Measurements from ENCODE around the gene SPTBN1.

The SPTBN1 gene

GRCh38 chr2:54565551-54565950, 109.4 kb downstream of the SPTBN1 start:
- ATAC-seq, result no peak
- TF ChIP-seq CREB5 (CRISPR knock-in tag; IDR thresholded peaks at IDR 0.05; ENCODE audit: low read depth) (no peak), OSR1 (CRISPR knock-in tag; IDR thresholded peaks at IDR 0.05) (no peak), ESRRG (CRISPR knock-in tag; IDR thresholded peaks at IDR 0.05) (no peak), GLIS3 (CRISPR knock-in tag; IDR thresholded peaks at IDR 0.05) (no peak), ZNF70 (CRISPR knock-in tag; IDR thresholded peaks at IDR 0.05) (no peak), ISL1 (CRISPR knock-in tag; IDR thresholded peaks at IDR 0.05) (no peak), BACH2 (CRISPR knock-in tag; IDR thresholded peaks at IDR 0.05; ENCODE audit: borderline replicate concordance) (no peak), ZNF565 (CRISPR knock-in tag; conservative IDR thresholded peaks at IDR 0.05; ENCODE audit: low read depth) (no peak), CSRNP3 (CRISPR knock-in tag; IDR thresholded peaks at IDR 0.05) (no peak), ZC3H10 (CRISPR knock-in tag; IDR thresholded peaks at IDR 0.05) (no peak), TOX (CRISPR knock-in tag; IDR thresholded peaks at IDR 0.05; ENCODE audit: borderline replicate concordance) (no peak), ZNF8 (CRISPR knock-in tag; IDR thresholded peaks at IDR 0.05) (no peak), RARB (CRISPR knock-in tag; IDR thresholded peaks at IDR 0.05) (no peak), PPARA (CRISPR knock-in tag; IDR thresholded peaks at IDR 0.05; ENCODE audit: borderline replicate concordance) (no peak), SNAI2 (CRISPR knock-in tag; IDR thresholded peaks at IDR 0.05) (no peak), ZFP30 (CRISPR knock-in tag; IDR thresholded peaks at IDR 0.05) (no peak)

- no peak for ATAC-seq
Observed at GRCh38 chr2:54566896-54567295, 110.8 kb downstream of the SPTBN1 start.

GRCh38 chr2:54568876-54569321, 112.8 kb downstream of the SPTBN1 start:
- TF ChIP-seq ARNTL (CRISPR knock-in tag; IDR thresholded peaks at IDR 0.05; ENCODE audit: borderline replicate concordance, low read depth) (no peak), ZNF70 (CRISPR knock-in tag; IDR thresholded peaks at IDR 0.05) (no peak), POU6F1 (CRISPR knock-in tag; IDR thresholded peaks at IDR 0.05; ENCODE audit: borderline replicate concordance, low read depth) (no peak), ZNF8 (CRISPR knock-in tag; IDR thresholded peaks at IDR 0.05) (no peak), TCF4 (CRISPR knock-in tag; IDR thresholded peaks at IDR 0.05; ENCODE audit: borderline replicate concordance) (no peak), PATZ1 (CRISPR knock-in tag; IDR thresholded peaks at IDR 0.05; ENCODE audit: borderline replicate concordance) (no peak), RARB (CRISPR knock-in tag; IDR thresholded peaks at IDR 0.05) (no peak), ZNF565 (CRISPR knock-in tag; conservative IDR thresholded peaks at IDR 0.05; ENCODE audit: low read depth) (no peak), TSHZ2 (CRISPR knock-in tag; IDR thresholded peaks at IDR 0.05) (no peak), CSRNP3 (CRISPR knock-in tag; IDR thresholded peaks at IDR 0.05) (no peak), ISL1 (CRISPR knock-in tag; IDR thresholded peaks at IDR 0.05) (no peak), ZC3H10 (CRISPR knock-in tag; IDR thresholded peaks at IDR 0.05) (no peak), BACH2 (CRISPR knock-in tag; IDR thresholded peaks at IDR 0.05; ENCODE audit: borderline replicate concordance) (no peak), ZFP30 (CRISPR knock-in tag; IDR thresholded peaks at IDR 0.05) (no peak), ZFP3 (CRISPR knock-in tag; IDR thresholded peaks at IDR 0.05) (no peak), ESRRG (CRISPR knock-in tag; IDR thresholded peaks at IDR 0.05) (no peak), CSDC2 (CRISPR knock-in tag; IDR thresholded peaks at IDR 0.05) (no peak), OSR1 (CRISPR knock-in tag; IDR thresholded peaks at IDR 0.05) (no peak), PPARA (CRISPR knock-in tag; IDR thresholded peaks at IDR 0.05; ENCODE audit: borderline replicate concordance) (no peak)
- no peak for ATAC-seq

More at GRCh38 chr2:54566896-54567295, 110.8 kb downstream of the SPTBN1 start:
- TF ChIP-seq ZFP3 (CRISPR knock-in tag; IDR thresholded peaks at IDR 0.05), result no peak
